ENCODE results near the gene SRGAP1.

SRGAP1 gene

DNA sequence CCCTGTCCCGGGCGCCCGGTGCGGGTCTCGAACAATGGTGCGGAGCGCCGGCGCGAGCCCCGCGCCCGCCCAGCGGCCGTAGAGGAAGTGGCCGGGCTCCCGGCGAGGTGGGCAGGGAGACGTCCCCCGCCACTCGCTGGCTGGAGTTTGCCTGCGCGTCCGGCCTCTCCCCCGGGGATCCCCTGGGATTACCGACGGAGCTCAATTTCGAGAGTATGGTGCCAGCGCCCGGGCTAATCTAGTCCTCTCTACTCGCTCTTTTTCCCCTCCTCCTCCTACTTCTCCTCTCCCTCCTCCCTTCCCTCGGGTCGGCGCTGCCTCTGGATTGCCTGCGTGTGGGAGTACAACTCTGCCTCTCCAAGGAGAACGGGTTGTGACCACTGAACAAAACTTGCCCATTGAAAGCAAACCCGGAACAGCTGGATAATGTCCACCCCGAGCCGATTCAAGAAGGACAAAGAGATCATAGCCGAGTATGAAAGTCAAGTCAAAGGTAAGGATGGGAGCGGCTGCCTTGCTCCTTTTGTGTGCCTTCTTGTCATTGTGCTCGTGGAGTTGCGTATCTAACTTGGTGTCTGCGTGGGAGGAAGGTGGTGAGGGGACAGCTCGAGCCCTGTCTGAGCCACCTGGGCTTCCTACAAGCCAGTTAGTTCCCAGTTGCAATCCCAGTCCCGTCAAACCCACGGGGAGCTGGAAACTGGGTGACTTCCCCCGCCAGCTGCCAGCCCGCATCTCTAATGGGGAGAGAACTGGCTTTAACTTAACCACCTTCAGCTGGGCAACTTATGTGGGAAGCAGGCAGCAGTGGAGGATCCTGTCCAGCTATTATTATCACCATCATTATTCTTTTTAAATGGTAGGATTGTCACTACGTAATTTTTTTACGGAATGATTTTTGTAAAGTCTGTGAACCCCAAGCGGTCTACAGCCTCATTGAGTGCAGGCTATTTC is at the start of gene SRGAP1:
TSS of gene SRGAP1 (plus strand) at position 310 of the 951 bp plus-strand sequence. CDS start at position 427, 117 bp downstream.
- peak; percentile 60 for DNase-seq
- Histone ChIP-seq H3K36me3 (replicated peaks) (no peaks in the 10 kb centered on the region), H3K27ac (peak within 1 kb of the TSS; percentile 74), H3K27me3 (replicated peaks) (no peaks in the 10 kb centered on the region), H3K4me3 (ENCODE audit: low read depth, low read length) (peak within 1 kb of the TSS; percentile 96)
- in situ Hi-C loops (cut with HindIII; ENCODE audit: low pct_ligation_motif_present, low sequenced_read_pairs) = loop anchor here (25.0 kb wide), 1 partner anchor 393 kb away; no protein-coding TSS in a partner anchor
- TF ChIP-seq, protein P1, sequence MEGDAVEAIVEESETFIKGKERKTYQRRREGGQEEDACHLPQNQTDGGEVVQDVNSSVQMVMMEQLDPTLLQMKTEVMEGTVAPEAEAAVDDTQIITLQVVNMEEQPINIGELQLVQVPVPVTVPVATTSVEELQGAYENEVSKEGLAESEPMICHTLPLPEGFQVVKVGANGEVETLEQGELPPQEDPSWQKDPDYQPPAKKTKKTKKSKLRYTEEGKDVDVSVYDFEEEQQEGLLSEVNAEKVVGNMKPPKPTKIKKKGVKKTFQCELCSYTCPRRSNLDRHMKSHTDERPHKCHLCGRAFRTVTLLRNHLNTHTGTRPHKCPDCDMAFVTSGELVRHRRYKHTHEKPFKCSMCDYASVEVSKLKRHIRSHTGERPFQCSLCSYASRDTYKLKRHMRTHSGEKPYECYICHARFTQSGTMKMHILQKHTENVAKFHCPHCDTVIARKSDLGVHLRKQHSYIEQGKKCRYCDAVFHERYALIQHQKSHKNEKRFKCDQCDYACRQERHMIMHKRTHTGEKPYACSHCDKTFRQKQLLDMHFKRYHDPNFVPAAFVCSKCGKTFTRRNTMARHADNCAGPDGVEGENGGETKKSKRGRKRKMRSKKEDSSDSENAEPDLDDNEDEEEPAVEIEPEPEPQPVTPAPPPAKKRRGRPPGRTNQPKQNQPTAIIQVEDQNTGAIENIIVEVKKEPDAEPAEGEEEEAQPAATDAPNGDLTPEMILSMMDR (IDR thresholded peaks at IDR 0.05; ENCODE audit: low read depth, low read length, missing control alignments) = peak; percentile 35

DNA sequence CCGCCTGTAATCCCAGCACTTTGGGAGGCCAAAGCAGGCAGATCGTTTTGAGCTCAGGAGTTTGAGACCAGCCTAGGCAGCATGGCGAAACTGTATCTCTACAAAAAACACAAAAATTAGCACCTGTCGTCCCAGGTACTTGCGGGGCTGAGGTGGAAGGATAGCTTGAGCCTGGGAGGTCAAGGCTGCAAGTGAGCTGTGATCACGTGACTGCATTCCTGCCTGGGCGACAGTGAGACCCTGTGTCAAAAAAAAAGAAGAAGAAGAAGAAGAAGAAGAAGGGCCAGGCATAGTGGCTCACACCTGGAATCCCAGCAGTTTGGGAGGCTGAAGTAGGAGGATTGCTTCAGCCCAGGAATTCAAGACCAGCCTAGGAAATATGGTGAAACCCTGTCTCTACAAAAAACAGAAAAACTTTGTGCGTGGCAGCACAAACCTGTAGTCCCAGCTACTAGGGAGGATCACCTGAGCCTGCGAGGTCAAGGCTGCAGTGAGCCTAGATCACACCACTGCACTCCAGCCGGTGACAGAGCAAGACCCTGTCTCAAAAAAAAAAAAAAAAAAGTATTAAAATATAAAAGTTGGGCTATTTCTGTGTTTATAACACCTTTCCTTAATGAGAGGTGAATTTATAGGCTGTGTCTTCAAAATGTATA is 49.3 kb upstream of the SRGAP1 start:
- no peak overlapping the region for H3K4me3 ChIP-seq (ENCODE audit: low read depth, low read length)
- TF ChIP-seq, protein P1 (IDR thresholded peaks at IDR 0.05; ENCODE audit: low read depth, low read length, missing control alignments) = no peak
- peaks cover 2% of the 10 kb centered on the region for H3K36me3 ChIP-seq (replicated peaks)
- H3K27ac ChIP-seq = no peak overlapping the region
- in situ Hi-C loops (cut with HindIII; ENCODE audit: low pct_ligation_motif_present, low sequenced_read_pairs) = no loop called here
- DNase-seq = no peak
- H3K27me3 ChIP-seq (replicated peaks) = no peaks in the 10 kb centered on the region

DNA sequence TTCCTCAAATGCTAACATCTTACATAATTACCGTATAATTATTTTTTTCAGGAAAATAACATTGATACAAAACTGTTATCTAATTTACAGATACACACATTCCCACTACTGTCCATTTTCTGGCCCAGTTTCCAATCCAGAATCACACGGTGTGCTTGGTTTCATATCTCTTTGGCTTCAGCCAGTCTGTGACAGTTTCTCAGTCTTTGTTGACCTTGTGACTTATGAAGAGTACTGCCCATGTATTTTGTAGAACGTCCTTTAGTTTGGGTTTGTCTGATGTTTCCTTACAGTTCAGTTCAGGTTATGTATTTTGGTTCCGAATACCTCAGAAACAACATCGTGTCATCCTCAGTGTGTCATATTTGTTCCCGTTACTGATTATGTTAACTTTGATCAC is 48.6 kb upstream of the SRGAP1 start:
- in situ Hi-C loops (cut with HindIII; ENCODE audit: low pct_ligation_motif_present, low sequenced_read_pairs) = no loop called here
- TF ChIP-seq, protein P1 (IDR thresholded peaks at IDR 0.05; ENCODE audit: low read depth, low read length, missing control alignments) = no peak
- Histone ChIP-seq H3K36me3 (replicated peaks) (peaks cover under 1% of the 10 kb centered on the region), H3K4me3 (ENCODE audit: low read depth, low read length) (no peak overlapping the region), H3K27me3 (replicated peaks) (no peaks in the 10 kb centered on the region), H3K27ac (no peak overlapping the region)
- DNase-seq = no peak

DNA sequence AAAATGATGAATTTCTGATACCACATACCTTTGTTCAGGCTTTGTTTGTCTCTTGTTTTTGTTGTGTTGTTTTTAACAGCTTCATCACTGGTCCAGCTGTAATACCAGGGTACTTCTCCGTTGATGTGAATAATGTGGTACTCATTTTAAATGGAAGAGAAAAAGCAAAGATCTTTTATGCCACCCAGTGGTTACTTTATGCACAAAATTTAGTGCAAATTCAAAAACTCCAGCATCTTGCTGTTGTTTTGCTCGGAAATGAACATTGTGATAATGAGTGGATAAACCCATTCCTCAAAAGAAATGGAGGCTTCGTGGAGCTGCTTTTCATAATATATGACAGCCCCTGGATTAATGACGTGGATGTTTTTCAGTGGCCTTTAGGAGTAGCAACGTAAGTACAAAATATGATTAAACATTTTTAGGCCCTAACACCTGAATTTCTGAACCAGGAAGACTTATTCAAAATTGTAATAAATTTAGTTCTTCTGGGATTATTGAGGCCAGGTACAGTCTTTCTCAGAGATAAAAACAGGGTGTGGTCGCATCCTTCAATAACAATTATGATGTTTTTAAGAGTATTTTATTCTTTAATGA is 42.4 kb upstream of the SRGAP1 start:
- TF ChIP-seq, protein P1 (IDR thresholded peaks at IDR 0.05; ENCODE audit: low read depth, low read length, missing control alignments) = peak; percentile 44

DNA sequence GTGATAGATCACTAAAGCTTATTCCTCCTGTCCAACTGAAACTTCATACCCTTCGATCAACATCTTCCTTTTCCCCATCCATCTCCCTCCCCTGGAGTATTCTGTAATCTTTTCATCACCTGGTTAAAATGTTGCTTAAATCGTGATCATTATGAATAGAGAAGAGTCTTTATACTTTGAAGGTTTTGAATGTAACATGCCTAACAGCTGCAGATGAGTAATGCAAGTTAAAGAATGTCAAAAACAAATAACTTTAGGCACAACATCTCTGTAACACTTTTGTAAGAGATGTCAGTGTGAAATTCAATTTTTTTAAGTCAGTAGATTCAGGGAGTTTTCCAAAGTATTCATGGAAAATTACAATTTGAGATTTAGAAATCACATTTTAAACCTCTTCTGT is 39.8 kb upstream of the SRGAP1 start:
- DNase-seq = no peak
- no peak overlapping the region for H3K4me3 ChIP-seq (ENCODE audit: low read depth, low read length)
- H3K36me3 ChIP-seq (replicated peaks) = no peaks in the 10 kb centered on the region
- TF ChIP-seq, protein P1 (IDR thresholded peaks at IDR 0.05; ENCODE audit: low read depth, low read length, missing control alignments) = no peak
- H3K27me3 ChIP-seq (replicated peaks) = no peaks in the 10 kb centered on the region
- in situ Hi-C loops (cut with HindIII; ENCODE audit: low pct_ligation_motif_present, low sequenced_read_pairs) = no loop called here
- no peak overlapping the region for H3K27ac ChIP-seq

More for the DNA sequence above, 42.4 kb upstream of the SRGAP1 start:
- Histone ChIP-seq H3K4me3 (ENCODE audit: low read depth, low read length) (no peak overlapping the region), H3K27ac (no peak overlapping the region), H3K36me3 (replicated peaks) (no peaks in the 10 kb centered on the region), H3K27me3 (replicated peaks) (no peaks in the 10 kb centered on the region)
- DNase-seq = no peak
- in situ Hi-C loops (cut with HindIII; ENCODE audit: low pct_ligation_motif_present, low sequenced_read_pairs) = no loop called here
